Central memory CD4-positive, alpha-beta T cell (primary cell): Measurements from ENCODE around the gene FOXR1.
A peak's percentile ranks its signal among the peaks of the same experiment; 100 is the strongest.

Experiments
- DNase-seq: peaks from one replicate; pipeline ENCODE4 v3.0.0; 2022
- total RNA-seq, 3 experiments: gene quantifications; one replicate each; lab custom pipeline; 2026; lab: John Stamatoyannopoulos, UW

FOXR1 gene
- total RNA-seq = 0 to 0.19 (median 0) reads per million in 3 experiments

DNA sequence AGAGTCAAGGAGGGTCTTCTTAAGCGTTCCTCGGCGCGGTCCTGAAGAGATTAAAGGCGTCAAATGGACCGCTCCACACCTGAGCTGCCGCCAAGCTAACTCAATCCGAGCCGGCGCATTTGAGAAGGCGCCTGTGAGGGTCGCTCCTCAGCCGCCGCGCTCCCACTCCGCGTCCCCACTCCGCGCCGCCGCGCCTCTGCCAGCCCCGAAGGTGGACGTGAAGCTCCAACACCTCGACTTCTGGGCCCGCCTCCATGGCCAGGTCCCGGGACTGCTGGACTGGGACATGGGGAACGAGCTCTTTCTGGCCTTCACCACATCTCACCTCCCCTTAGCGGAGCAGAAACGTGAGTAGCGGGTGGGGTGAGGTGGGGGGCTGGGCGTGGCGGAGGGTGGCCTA lies at the start of gene FOXR1:
Gene FOXR1 (plus strand): TSS at position 116 of the 400 bp plus-strand sequence. CDS start 171 bp downstream, at position 287.
- DNase-seq = no peak

DNA sequence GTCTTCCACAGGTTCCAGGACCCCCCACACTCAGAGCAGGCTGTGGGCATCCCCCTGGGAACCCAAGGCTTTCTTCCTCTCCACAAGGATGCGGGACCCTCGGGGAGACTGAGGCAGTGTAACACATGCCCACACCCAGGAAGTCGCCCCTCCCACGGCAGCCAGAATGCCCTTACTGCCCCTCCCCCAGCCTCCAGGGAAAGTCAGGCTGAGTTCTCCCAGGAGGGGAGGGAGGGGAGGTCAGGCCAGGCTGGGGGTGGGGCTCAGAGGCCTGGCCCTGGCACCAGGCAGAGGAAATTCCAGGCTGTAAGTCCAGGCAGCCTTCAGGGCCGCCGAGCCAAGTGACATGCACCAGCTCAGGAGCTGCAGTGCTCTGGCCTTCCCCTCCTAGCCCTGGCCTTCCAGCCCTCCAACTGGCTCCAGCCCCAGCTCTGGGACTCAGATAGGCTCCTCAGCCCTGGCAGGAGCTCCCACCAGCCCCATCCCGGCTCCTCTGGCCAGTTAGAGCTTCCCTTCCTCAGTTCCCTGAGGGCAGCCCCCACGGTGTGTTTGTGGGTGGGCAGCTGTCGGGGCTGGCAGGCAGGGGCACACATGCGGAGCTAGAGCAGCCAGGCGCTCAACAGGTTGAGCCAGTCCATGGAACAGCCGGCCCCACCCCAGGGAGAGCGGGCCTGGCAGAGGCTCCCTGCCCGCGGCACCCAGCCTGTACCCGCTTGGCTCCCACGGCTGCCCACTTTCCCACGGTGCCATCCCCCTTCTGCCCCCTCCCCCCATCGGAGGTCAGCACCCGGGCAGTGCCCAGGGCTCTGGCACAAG lies 49.4 kb upstream of the FOXR1 start:
- no peak for DNase-seq

DNA sequence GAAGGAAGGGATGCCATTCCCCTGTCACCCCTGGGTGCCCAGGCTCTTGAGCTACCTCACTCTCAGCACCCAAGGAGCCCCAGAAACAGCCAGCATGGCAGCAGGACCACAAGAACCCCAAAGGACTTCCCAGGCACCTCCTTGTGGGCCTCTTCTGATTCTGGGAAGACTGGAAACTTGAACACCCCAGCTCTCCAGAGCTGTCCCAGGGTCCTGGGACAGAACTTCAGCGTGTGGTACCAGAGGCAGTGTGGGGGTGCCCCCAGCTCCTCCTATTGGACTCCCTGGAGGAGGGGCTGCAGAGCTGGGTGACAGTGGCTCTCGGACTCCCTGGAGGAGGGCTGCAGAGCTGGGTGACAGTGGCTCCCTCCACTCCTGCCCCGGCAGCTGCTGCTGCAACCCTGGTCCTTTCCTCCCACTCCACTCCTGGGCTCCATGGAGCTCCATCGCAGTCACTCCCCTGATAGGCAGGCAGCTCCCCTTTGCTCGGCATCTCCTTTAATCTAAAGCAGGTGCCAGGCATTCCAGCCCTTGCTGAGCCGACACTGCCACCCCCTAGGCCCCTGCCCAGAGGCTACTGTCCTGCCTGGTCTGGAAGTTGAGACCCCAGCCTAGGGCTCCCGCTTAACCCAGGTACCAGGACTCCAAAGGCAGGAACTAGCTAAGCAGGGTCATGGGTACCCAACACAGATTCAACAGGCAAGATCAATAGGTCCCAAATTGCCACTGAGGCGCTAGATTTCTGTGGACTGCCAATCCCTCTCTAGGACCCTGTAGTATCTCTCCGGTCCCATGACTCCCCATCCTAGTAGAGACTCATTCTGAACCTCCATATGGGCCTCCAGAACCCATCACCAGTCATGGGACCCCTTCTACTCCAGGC lies 48.6 kb upstream of the FOXR1 start:
- no peak for DNase-seq

GRCh38 chr11:118923721-118924587 lies 47.6 kb upstream of the FOXR1 start:
- DNase-seq = peak; percentile 59

GRCh38 chr11:118924591-118925585 lies 46.7 kb upstream of the FOXR1 start:
- DNase-seq = peak; percentile 46

- no peak for DNase-seq
These were observed 43.9 kb upstream of the FOXR1 start for GRCh38 chr11:118927554-118928100.

DNA sequence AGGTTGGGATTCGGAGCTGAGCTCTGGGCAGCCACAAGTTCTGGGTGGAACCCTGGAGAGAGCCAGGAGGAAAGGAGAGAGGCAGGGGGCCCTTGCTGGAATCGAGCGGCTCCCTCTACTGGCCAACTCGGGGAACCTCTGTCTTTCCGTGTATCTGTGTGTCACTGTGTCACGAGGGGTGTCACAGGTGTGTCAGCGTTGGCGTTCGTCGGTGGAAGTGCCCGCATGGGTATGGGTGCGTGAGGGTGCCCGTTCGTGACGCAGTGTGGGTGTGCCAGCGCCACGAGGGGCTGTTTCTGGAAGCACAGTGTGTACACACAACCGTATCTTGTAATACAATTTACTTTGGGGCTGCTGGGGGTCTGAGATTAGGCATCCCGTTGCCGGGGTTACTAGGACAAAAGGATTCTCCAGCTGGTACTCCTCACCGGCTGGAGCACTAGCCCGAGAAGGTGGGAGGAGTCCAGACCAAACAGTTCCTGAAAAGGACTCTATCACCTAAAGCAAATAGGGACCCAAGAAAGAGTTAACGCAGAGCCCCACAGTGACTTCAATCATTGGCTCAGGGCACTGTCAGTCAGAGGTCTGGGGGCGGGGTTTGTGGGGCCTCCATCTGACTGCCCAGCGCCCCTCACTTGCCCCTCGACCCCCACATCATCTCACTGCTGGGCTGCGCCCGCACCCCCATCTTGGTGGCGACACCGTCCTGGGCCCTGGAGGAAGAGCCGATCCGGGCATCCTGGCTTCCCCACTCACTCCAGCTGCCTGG lies 43.3 kb upstream of the FOXR1 start:
- peak; percentile 98 for DNase-seq

GRCh38 chr11:118928870-118929500 lies 42.6 kb upstream of the FOXR1 start:
- no peak for DNase-seq

GRCh38 chr11:118929501-118930093 lies 42.0 kb upstream of the FOXR1 start:
- peak; percentile 85 for DNase-seq

DNA sequence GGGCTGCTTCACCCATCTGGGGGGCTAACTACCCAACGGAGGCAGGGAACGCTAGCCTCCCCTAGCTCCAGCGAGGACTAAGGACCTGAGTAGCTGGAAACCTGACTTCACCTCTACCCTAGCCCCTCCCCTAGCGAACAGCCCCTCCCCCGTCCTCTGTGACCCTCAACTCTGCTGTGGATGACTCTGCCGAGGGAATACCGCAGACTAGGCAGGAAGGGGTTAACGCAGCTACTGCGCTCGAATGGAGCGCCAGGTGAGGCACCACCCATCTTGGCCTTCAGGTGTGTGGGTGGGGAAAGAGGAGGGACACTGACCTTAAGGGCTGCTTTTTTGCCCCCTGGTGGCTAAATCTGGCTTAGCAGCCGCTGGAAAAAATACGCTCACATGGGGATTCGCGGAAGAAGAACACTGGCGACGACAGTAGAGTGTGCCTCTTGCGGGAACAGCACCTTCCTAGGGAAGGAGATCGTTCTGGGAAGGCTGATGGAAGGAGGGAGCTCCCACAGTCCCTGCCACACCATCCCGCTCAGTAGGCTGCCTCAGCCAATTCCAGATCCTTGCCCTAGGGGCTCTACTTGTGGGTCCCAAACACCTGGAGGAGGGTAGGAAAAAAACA lies 41.4 kb upstream of the FOXR1 start:
- DNase-seq = peak; percentile 84

- DNase-seq = no peak
These were observed 40.0 kb upstream of the FOXR1 start for GRCh38 chr11:118931571-118931970.

- DNase-seq = no peak
These were observed 38.1 kb upstream of the FOXR1 start for GRCh38 chr11:118933486-118933885.

GRCh38 chr11:118935376-118935775 lies 36.2 kb upstream of the FOXR1 start:
- no peak for DNase-seq

- no peak for DNase-seq
These were observed 32.8 kb upstream of the FOXR1 start for GRCh38 chr11:118938491-118939403.

DNA sequence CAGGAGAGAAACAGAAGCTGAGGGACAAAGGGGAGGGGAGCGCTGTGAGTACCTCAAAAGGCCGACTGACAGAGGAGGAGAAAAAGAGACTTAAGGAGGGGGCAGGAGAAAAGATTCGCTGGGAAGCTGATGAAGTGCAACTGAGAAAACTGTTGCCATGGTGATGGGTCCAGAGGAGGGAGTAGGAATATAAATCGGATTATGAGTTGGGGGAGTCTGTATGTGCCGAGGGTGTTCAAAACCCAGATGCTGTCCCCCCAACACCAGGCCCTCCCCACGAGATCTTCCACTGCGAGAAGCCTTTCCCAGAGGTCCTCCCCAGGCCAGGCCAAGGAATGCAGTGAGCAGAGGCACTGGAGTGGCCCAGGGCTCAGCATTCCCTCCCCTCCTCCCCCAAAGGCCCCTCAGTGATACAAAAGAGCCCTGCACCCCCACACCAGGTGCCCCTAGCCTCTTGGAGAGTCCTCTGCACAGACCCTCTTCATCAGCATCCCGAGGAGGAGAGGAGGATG lies 32.1 kb upstream of the FOXR1 start:
- no peak for DNase-seq

- peak; percentile 42 for DNase-seq
These were observed 31.5 kb upstream of the FOXR1 start for GRCh38 chr11:118939953-118940598.

DNA sequence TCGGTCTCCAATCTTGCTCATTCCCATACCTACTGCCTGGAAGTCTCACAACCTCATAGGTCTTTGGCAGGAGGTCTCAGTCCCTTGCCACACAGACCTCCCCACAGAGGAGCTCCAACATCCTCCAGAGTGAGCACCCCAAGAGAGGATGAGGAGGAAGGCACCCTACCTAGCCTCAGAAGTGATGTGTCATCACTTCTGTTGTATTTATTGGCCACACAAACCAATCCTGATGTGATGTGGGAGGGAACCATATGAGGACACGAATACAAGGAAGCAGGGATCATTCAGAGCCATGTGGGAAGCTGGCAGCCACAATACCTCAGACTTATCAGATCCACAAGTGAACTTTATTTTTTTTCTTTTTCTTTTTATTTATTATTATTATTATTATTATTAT lies 24.5 kb upstream of the FOXR1 start:
- DNase-seq = no peak
